ENCODE results near the gene FAM89B. TPM values are rescaled to one million over a fixed set of nuclear protein-coding genes. Genes with fewer than 3 reads are reported as not detected.

FAM89B gene
- total and polyA plus RNA-seq, 2 donors (not counting 3 experiments of a cell fraction or from before 2014, with no cell fraction given), result 63.1 to 153 TPM

DNA sequence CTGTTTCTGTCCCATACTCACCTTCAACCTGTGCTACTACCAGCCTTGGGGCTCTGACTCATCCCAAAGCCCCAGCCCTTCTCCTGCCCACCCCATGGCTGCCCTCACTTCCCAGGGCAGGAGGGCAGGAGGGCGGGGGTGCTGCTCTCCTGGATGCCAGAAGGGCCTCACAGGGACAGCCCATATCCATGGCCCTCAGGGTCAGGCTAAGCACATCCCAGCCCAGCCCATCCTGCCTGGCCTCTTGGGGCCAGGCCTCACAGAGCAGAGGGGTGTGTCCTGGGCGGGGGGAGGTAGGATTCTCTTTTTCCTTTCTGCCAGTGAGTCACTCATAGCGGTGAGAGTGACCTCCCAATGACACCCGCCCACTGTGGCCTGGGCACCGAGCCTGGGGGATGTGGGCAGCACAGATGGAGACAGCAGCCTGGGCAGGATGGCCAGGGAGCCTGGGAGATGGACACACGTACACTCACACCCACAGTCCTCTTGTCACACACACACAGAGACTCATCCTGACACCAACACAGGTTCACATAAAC, 16.6 kb upstream of the FAM89B start:
- Histone ChIP-seq H4K20me1 (replicated peaks; ENCODE audit: control insufficient read depth, extremely low read depth, insufficient read depth, low read length) (no peaks in the 10 kb centered on the region), H3K4me1 (ENCODE audit: control insufficient read depth, extremely low read depth, insufficient read depth, low read length) (peaks cover 48% of the 10 kb centered on the region), H3K27me3 (ENCODE audit: control insufficient read depth in 2 of 2, insufficient read depth in 2 of 2, low read length in 2 of 2) (no peaks in the 10 kb centered on the region), H3K9me1 (replicated peaks; ENCODE audit: control insufficient read depth, extremely low read depth, insufficient read depth, low read length) (no peaks in the 10 kb centered on the region), H3K79me2 (ENCODE audit: control insufficient read depth, insufficient read depth, low read length) (peaks cover 22% of the 10 kb centered on the region), H3K4me2 (ENCODE audit: insufficient read depth, low read length) (peak overlapping the region; percentile 31), H3K9me3 (replicated peaks; ENCODE audit: control insufficient read depth, insufficient read depth, low read length) (no peaks in the 10 kb centered on the region), H3K27ac (ENCODE audit: insufficient read depth, low read depth, low read length) (peak overlapping the region; percentile 25), H2AFZ (ENCODE audit: low read depth, low read length) (no peak overlapping the region), H3K36me3 (ENCODE audit: control insufficient read depth in 2 of 2, extremely low read depth in 1 of 2, insufficient read depth in 2 of 2, low read length in 2 of 2) (peaks cover 0 to 21% of the 10 kb centered on the region in 2 experiments), H3K9ac (replicated peaks; ENCODE audit: extremely low read depth, insufficient read depth, low read length) (no peak overlapping the region), H3K4me3 (replicated peaks in 1 of 3; ENCODE audit: insufficient read depth in 1 of 3, low read depth in 1 of 3, low read length in 3 of 3) (no peak overlapping the region)
- no TSS peak for BruUV-seq (replicated peaks)
- DNase-seq (ENCODE audit: low read depth, low spot score), result peak; percentile 71
- ChIA-PET CTCF (interaction anchor here (0.8 to 3.2 kb wide), 4 partner anchors 9 to 16 kb away, joined by 4 to 21 read pairs (median 5); partner anchors contain the start of gene FAM89B), POLR2A (no interaction called here)
- TF ChIP-seq FOS (IDR thresholded peaks at IDR 0.05; ENCODE audit: borderline replicate concordance, insufficient read depth, low read length), result peak; percentile 73
- TF ChIP-seq JUN (IDR thresholded peaks at IDR 0.05; ENCODE audit: borderline replicate concordance, insufficient read depth, insufficient read length, low read depth), result peak; percentile 7
- TF ChIP-seq GATA2 (IDR thresholded peaks at IDR 0.05; ENCODE audit: insufficient read depth, insufficient read length, low read depth, low read length), result no peak
- intact Hi-C loops (cut with micrococcal nuclease) (no loop called here), dilution Hi-C loops (cut with MboI; ENCODE audit: extremely low pct_ligation_motif_present, low sequenced_read_pairs) (no loop called here)
- peak; percentile 78 for FAIRE-seq

DNA sequence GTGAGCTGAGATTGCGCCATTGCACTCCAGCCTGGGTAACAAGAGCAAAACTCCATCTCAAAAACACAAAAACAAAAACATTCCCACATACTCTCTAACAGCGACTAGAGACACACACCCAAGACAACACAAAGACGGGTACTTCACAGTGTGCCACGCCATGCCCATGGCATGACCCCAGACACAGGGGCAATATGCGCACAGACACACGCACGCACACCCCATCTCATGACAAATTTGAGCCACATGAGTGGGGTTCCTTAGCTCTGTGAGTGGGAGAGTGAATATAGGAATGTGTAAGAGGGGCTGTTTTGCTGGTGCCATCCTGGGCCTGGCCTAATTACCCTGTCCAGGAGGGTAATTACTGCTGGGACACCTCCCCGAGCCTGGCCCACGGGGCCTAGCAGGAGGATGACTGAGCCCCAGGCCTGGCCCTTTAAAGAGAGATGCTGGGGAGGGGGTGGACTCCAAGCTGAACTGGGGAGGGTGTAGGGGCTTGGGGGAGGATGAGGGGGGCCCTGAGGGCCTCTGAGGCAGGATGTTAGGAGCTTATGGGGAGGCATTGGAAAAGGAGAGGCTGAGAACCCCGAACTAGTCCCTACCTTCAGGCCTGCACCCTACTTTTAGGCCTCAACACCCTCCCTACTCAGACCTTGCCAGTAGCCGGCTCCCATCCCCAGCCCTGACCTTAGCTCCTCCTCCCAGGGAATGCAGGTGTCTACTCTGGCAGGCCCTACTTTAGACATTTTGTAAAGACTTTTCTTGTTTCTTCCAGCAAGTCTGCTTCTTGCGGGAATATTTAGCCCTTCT, 15.7 kb upstream of the FAM89B start:
- Histone ChIP-seq H3K9me1 (replicated peaks; ENCODE audit: control insufficient read depth, extremely low read depth, insufficient read depth, low read length) (no peaks in the 10 kb centered on the region), H3K27ac (ENCODE audit: insufficient read depth, low read depth, low read length) (peak overlapping the region; percentile 23), H3K9ac (replicated peaks; ENCODE audit: extremely low read depth, insufficient read depth, low read length) (peak overlapping the region; percentile 49), H3K9me3 (replicated peaks; ENCODE audit: control insufficient read depth, insufficient read depth, low read length) (no peaks in the 10 kb centered on the region), H3K4me1 (ENCODE audit: control insufficient read depth, extremely low read depth, insufficient read depth, low read length) (peaks cover 56% of the 10 kb centered on the region), H3K79me2 (ENCODE audit: control insufficient read depth, insufficient read depth, low read length) (peaks cover 22% of the 10 kb centered on the region), H3K36me3 (ENCODE audit: control insufficient read depth in 2 of 2, extremely low read depth in 1 of 2, insufficient read depth in 2 of 2, low read length in 2 of 2) (peaks cover 0 to 14% of the 10 kb centered on the region in 2 experiments), H3K4me2 (ENCODE audit: insufficient read depth, low read length) (peak overlapping the region; percentile 68), H3K27me3 (ENCODE audit: control insufficient read depth in 2 of 2, insufficient read depth in 2 of 2, low read length in 2 of 2) (no peaks in the 10 kb centered on the region), H4K20me1 (replicated peaks; ENCODE audit: control insufficient read depth, extremely low read depth, insufficient read depth, low read length) (no peaks in the 10 kb centered on the region), H3K4me3 (replicated peaks in 1 of 3; ENCODE audit: insufficient read depth in 1 of 3, low read depth in 1 of 3, low read length in 3 of 3) (peak overlapping the region; percentile 25 to 52 (median 48)), H2AFZ (ENCODE audit: low read depth, low read length) (no peak overlapping the region)
- POLR2A ChIA-PET, result interaction anchor here (1.1 kb wide), 1 partner anchor 16 kb away, joined by 3 read pairs; no protein-coding TSS in a partner anchor
- dilution Hi-C loops (cut with MboI; ENCODE audit: extremely low pct_ligation_motif_present, low sequenced_read_pairs) (no loop called here), intact Hi-C loops (cut with micrococcal nuclease) (no loop called here)
- no peak for FAIRE-seq
- BruUV-seq (replicated peaks), result no TSS peak
- peak; percentile 29 for DNase-seq (ENCODE audit: low read depth, low spot score)
- TF ChIP-seq, protein P1, sequence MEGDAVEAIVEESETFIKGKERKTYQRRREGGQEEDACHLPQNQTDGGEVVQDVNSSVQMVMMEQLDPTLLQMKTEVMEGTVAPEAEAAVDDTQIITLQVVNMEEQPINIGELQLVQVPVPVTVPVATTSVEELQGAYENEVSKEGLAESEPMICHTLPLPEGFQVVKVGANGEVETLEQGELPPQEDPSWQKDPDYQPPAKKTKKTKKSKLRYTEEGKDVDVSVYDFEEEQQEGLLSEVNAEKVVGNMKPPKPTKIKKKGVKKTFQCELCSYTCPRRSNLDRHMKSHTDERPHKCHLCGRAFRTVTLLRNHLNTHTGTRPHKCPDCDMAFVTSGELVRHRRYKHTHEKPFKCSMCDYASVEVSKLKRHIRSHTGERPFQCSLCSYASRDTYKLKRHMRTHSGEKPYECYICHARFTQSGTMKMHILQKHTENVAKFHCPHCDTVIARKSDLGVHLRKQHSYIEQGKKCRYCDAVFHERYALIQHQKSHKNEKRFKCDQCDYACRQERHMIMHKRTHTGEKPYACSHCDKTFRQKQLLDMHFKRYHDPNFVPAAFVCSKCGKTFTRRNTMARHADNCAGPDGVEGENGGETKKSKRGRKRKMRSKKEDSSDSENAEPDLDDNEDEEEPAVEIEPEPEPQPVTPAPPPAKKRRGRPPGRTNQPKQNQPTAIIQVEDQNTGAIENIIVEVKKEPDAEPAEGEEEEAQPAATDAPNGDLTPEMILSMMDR (IDR thresholded peaks at IDR 0.05; ENCODE audit: extremely low read depth in 1 of 2, insufficient read depth in 1 of 2, low read depth in 1 of 2, low read length in 2 of 2), result no peak
- TF ChIP-seq POLR2AphosphoS5 (IDR thresholded peaks at IDR 0.05; ENCODE audit: insufficient read depth, low read depth, low read length), result no peak
- TF ChIP-seq, protein P2, sequence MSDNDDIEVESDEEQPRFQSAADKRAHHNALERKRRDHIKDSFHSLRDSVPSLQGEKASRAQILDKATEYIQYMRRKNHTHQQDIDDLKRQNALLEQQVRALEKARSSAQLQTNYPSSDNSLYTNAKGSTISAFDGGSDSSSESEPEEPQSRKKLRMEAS (IDR thresholded peaks at IDR 0.05; ENCODE audit: insufficient read depth, insufficient read length), result no peak
- CTCF ChIA-PET, result interaction anchor here (1.1 to 3.2 kb wide), 6 partner anchors 9 to 37 kb away, joined by 3 to 21 read pairs (median 5); partner anchors contain the start of genes FAM89B and ZNRD2

Data from endothelial cell of umbilical vein (primary cell).